ENCODE data around the gene COG5. TPM values are rescaled to one million over a fixed set of nuclear protein-coding genes. Genes with fewer than 3 reads are reported as not detected.

COG5 gene
- total and polyA plus RNA-seq, 9 of the 15 experiments (the other 6 are each of a cell fraction or from before 2014, with no cell fraction given), result 15.3 to 75.1 (median 56.4) TPM

- ATAC-seq (no peak), DNase-seq (ENCODE audit: extremely low read depth in 1 of 4, low spot score in 3 of 4) (no peak), FAIRE-seq (no peak)
- Histone ChIP-seq H3K9me3 (replicated peaks; ENCODE audit: control insufficient read depth, insufficient read depth, low read depth, low read length) (no peaks in the 10 kb centered on the region), H3K27me3 (ENCODE audit: control insufficient read depth in 2 of 2, insufficient read depth in 2 of 2, low read length in 2 of 2) (no peaks in the 10 kb centered on the region), H2AFZ (ENCODE audit: low read depth, low read length) (no peak overlapping the region), H4K20me1 (replicated peaks; ENCODE audit: control insufficient read depth, insufficient read depth, low read length) (no peaks in the 10 kb centered on the region), H3K4me1 (replicated peaks in 1 of 2; ENCODE audit: control insufficient read depth in 2 of 2, insufficient read depth in 2 of 2, low read length in 2 of 2) (no peaks in the 10 kb centered on the region), H3K79me2 (ENCODE audit: control insufficient read depth, insufficient read depth, low read length) (no peaks in the 10 kb centered on the region), H3K9me1 (ENCODE audit: control insufficient read depth, insufficient read depth, low read length) (no peaks in the 10 kb centered on the region), H3K36me3 (ENCODE audit: control insufficient read depth, insufficient read depth, low read length) (peaks cover 4% of the 10 kb centered on the region; the same call in 1 of the 3 replicates), H3K9ac (ENCODE audit: insufficient read depth in 1 of 2, low read depth in 2 of 2, low read length in 2 of 2) (no peak overlapping the region), H3K4me2 (ENCODE audit: insufficient read depth, low read length) (no peak overlapping the region), H3K4me3 (no peak overlapping the region), H3K27ac (ENCODE audit: extremely low read depth, low read depth, low read length) (no peak overlapping the region)
- WGBS (ENCODE audit: insufficient coverage, low coverage, missing lambda C conversion rate), result 96% methylated on average over 1 of the region's 1 CpG
- intact Hi-C loops (cut with micrococcal nuclease) (no loop called here), in situ Hi-C loops (cut with MboI) (no loop called here)
- ChIA-PET CTCF (ENCODE audit: low intra/inter-chr PET ratio) (no interaction called here), POLR2A (no interaction called here)
- no peak for TF ChIP-seq CAMTA2 (CRISPR knock-in tag; conservative IDR thresholded peaks at IDR 0.05)
- no peak for TF ChIP-seq CBX8 (IDR thresholded peaks at IDR 0.05; ENCODE audit: borderline replicate concordance, extremely low read depth, low read depth, low read length, poor library complexity, severe bottlenecking)
- no peak for TF ChIP-seq ZNF217 (CRISPR knock-in tag; IDR thresholded peaks at IDR 0.05)
- TF ChIP-seq, protein P1, sequence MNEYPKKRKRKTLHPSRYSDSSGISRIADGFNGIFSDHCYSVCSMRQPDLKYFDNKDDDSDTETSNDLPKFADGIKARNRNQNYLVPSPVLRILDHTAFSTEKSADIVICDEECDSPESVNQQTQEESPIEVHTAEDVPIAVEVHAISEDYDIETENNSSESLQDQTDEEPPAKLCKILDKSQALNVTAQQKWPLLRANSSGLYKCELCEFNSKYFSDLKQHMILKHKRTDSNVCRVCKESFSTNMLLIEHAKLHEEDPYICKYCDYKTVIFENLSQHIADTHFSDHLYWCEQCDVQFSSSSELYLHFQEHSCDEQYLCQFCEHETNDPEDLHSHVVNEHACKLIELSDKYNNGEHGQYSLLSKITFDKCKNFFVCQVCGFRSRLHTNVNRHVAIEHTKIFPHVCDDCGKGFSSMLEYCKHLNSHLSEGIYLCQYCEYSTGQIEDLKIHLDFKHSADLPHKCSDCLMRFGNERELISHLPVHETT (CRISPR knock-in tag; conservative IDR thresholded peaks at IDR 0.05 in 1 of 2, IDR thresholded peaks at IDR 0.05 in 1 of 2), result no peak
- TF ChIP-seq CREBBP (IDR thresholded peaks at IDR 0.05; ENCODE audit: low read depth, low read length), result no peak
- TF ChIP-seq ZNF165 (CRISPR knock-in tag; IDR thresholded peaks at IDR 0.05; ENCODE audit: borderline replicate concordance), result no peak
- TF ChIP-seq CREB5 (CRISPR knock-in tag; IDR thresholded peaks at IDR 0.05), result no peak
- no peak for TF ChIP-seq ZSCAN29 (IDR thresholded peaks at IDR 0.05)
- TF ChIP-seq ZNF41 (CRISPR knock-in tag; conservative IDR thresholded peaks at IDR 0.05), result no peak
- no peak for TF ChIP-seq CBFA2T2 (conservative IDR thresholded peaks at IDR 0.05)
- TF ChIP-seq ZNF324 (CRISPR knock-in tag; IDR thresholded peaks at IDR 0.05), result no peak
- TF ChIP-seq U2AF1 (optimal IDR thresholded peaks at IDR 0.05; ENCODE audit: low read depth, low read length), result no peak
- no peak for TF ChIP-seq ZSCAN32 (CRISPR knock-in tag; IDR thresholded peaks at IDR 0.05)
- TF ChIP-seq CCNT2 (IDR thresholded peaks at IDR 0.05; ENCODE audit: borderline replicate concordance, extremely low read depth, insufficient read length, low read depth, low read length), result no peak
- no peak for TF ChIP-seq USF2 (CRISPR knock-in tag; IDR thresholded peaks at IDR 0.05)
- TF ChIP-seq JUNB (CRISPR knock-in tag; conservative IDR thresholded peaks at IDR 0.05), result no peak
- BruUV-seq (replicated peaks), result no TSS peak
Observed at GRCh38 chr7:107304063-107304462, 259.7 kb downstream of the COG5 start.
